Measurements from ENCODE around the gene HRC.

- TF ChIP-seq POLR2A (IDR thresholded peaks at IDR 0.05): no peak
- no peak for TF ChIP-seq EP300 (IDR thresholded peaks at IDR 0.05)
Measured at GRCh38 chr19:49109569-49110233, 45.5 kb downstream of the HRC start.

Measured in upper lobe of left lung (tissue), 4 donors.